OCI-LY1 (cell line): ENCODE measurements around the gene ANKFY1.

Experiments
- CTCF ChIP-seq: fragments of 200-600 bp; sonication (generic), shearing (Covaris generic); IDR thresholded peaks from 2 replicates; pipeline ENCODE4 v1.5.1; 2017; ENCODE audit warnings: mild to moderate bottlenecking, antibody characterized with exemption, low read length, moderate library complexity, mixed read lengths
- EZH2 ChIP-seq: fragments of 200-600 bp; sonication (generic), shearing (Covaris generic); IDR thresholded peaks from 2 replicates; pipeline ENCODE4 v1.8.0; 2017; ENCODE audit warnings: borderline replicate concordance, mixed run types, mild to moderate bottlenecking, antibody characterized with exemption, low read length, moderate library complexity, mixed read lengths

GRCh38 chr17:4272972-4273368, 9.2 kb upstream of the ANKFY1 start:
- TF ChIP-seq EZH2 (no peak), CTCF (no peak)
